ENCODE results near the gene TTLL11.
"Not testable (repeated sequence)": the region's sequence is repeated elsewhere in the genome, so short reads cannot be mapped to it uniquely, and the experiment has no call there.

The TTLL11 gene

DNA sequence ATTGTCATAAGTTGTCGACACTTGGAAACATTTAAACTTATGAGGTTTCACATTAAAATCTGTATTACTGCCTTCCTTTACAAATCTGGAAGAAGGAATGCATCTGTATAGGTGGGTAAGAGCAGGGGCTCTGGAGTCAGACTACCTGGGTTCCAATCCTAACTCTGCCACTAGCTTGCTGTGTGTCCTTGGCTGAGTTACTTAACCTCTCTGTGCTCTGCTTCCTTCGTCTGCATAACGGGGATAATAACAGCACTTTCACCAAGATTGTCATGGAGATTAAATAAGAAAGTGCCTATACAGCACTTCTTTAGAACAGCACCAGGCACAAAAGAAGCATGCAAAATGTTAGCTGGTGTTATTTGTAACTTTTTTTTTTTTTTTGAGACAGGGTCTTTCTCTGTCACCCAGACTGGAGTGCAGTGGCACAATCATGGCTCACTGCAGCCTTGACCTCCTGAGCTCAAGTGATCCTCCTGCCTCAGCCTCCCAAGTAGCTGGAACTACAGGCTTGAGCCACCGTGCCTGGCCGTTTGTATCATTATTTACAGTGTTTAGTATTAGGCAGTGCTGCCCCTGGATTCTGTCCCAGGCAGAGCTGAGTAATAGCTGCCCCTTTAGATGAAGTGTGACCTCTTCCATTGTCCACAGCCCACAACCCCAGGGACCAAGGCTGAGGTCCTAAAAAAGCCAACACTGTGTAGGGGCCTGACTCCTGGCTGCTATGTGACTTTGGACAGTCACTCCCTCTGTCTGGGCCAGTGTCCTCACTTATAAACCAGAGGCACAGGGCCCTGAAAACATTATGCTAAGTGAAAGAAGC, 25.4 kb upstream of the TTLL11 start:
- Histone ChIP-seq H3K9me3 (ENCODE audit: control insufficient read depth, low read length) (no peaks in the 10 kb centered on the region), H3K4me2 (ENCODE audit: low read length) (no peak overlapping the region), H3K4me3 (ENCODE audit: low read depth, low read length) (no peak overlapping the region), H3K27me3 (ENCODE audit: control insufficient read depth, insufficient read depth, low read length) (no peaks in the 10 kb centered on the region), H3K9ac (no peak overlapping the region), H3K4me1 (no peaks in the 10 kb centered on the region), H3K27ac (no peak overlapping the region), H3K79me2 (no peaks in the 10 kb centered on the region), H3K36me3 (ENCODE audit: control insufficient read depth, insufficient read depth, low read length) (no peaks in the 10 kb centered on the region), H2AFZ (no peak overlapping the region)
- TF ChIP-seq, protein P1, sequence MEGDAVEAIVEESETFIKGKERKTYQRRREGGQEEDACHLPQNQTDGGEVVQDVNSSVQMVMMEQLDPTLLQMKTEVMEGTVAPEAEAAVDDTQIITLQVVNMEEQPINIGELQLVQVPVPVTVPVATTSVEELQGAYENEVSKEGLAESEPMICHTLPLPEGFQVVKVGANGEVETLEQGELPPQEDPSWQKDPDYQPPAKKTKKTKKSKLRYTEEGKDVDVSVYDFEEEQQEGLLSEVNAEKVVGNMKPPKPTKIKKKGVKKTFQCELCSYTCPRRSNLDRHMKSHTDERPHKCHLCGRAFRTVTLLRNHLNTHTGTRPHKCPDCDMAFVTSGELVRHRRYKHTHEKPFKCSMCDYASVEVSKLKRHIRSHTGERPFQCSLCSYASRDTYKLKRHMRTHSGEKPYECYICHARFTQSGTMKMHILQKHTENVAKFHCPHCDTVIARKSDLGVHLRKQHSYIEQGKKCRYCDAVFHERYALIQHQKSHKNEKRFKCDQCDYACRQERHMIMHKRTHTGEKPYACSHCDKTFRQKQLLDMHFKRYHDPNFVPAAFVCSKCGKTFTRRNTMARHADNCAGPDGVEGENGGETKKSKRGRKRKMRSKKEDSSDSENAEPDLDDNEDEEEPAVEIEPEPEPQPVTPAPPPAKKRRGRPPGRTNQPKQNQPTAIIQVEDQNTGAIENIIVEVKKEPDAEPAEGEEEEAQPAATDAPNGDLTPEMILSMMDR (IDR thresholded peaks at IDR 0.05) = no peak

DNA sequence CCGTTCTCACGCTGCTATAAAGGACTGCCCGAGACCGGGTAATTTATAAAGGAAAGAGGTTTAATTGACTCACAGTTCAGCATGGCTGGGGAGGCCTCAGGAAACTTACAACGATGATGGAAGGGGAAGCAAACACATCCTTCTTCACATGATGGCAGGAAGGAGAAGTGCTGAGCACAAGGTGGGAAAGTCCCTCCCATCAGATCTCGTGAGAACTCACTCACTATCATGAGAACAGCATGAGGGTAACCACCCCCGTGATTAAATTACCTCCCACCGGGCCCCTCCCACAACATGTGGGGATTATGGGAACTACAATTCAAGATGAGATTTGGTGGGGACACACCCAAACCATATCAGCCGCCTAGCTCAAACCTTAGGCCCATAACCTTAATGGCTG, 24.1 kb upstream of the TTLL11 start:
- H3K4me1 ChIP-seq; H3K4me2 ChIP-seq (ENCODE audit: low read length); H3K36me3 ChIP-seq (ENCODE audit: control insufficient read depth, insufficient read depth, low read length); H3K9ac ChIP-seq; H3K79me2 ChIP-seq; H3K27ac ChIP-seq; H3K27me3 ChIP-seq (ENCODE audit: control insufficient read depth, insufficient read depth, low read length); H2AFZ ChIP-seq; H3K9me3 ChIP-seq (ENCODE audit: control insufficient read depth, low read length); H3K4me3 ChIP-seq (ENCODE audit: low read depth, low read length): not testable (repeated sequence)

DNA sequence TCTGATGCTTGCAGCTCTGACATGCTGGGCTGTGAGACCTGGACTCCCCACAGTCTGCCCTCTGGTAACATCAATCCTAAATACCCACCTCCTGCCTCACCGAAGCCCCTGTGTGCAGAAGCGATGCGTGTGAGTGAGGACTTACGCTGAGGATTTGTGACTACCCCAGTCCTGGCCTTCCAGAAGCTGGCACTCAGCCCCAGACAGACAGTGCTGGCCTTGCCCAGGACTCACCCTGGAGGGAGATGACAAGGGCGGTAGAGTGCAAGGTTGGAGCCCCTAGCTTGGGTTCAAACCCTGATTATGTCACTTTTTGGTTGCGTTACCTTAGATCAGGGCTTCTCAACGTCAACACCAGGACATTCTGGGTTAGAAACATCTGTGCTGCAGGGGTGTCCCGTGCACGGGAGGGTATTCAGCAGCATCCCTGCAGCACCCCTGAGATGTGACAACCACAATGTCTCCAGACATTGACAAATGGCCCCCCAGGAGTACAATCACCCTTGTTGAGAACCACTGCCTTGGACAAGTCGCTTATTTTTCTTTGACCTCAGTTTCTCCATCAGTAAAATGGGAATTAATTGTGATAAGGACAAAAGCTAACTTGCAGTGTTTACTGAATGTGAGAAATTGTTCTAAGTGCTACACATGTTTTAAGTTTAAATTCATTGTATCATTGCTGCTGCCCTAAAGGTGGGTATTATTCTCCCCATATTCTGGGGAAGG, 23.5 kb upstream of the TTLL11 start:
- Histone ChIP-seq H3K9me3 (ENCODE audit: control insufficient read depth, low read length) (no peaks in the 10 kb centered on the region), H3K27me3 (ENCODE audit: control insufficient read depth, insufficient read depth, low read length) (no peaks in the 10 kb centered on the region), H3K79me2 (no peaks in the 10 kb centered on the region), H3K36me3 (ENCODE audit: control insufficient read depth, insufficient read depth, low read length) (no peaks in the 10 kb centered on the region), H3K4me1 (no peaks in the 10 kb centered on the region), H3K4me2 (ENCODE audit: low read length) (no peak overlapping the region), H2AFZ (no peak overlapping the region), H3K4me3 (ENCODE audit: low read depth, low read length) (no peak overlapping the region), H3K9ac (no peak overlapping the region), H3K27ac (no peak overlapping the region)
- TF ChIP-seq, protein P1 (IDR thresholded peaks at IDR 0.05) = no peak

DNA sequence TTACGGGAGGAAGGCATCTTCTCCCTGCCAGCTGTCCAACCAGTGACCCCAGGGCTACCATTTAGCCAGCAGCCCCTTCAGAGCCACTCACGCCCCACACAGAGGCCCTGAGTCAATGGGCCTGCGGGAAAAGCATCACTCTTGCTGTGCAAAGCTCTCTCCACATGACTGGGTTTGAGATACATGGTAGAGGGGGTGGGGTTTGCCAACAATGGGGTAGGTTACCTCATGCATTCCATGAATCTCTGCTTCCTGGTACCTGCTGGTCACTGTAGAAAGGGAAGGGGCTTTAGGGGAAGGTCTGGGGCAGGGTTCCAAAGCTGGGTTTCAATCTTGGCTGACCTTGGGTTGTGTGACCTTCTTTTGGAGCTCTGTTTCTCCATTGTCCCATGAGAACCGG, 22.9 kb upstream of the TTLL11 start:
- H3K4me3 ChIP-seq (ENCODE audit: low read depth, low read length) = no peak overlapping the region
- H3K27me3 ChIP-seq (ENCODE audit: control insufficient read depth, insufficient read depth, low read length) = no peaks in the 10 kb centered on the region
- H3K4me1 ChIP-seq = no peaks in the 10 kb centered on the region
- no peaks in the 10 kb centered on the region for H3K9me3 ChIP-seq (ENCODE audit: control insufficient read depth, low read length)
- no peaks in the 10 kb centered on the region for H3K79me2 ChIP-seq
- H3K36me3 ChIP-seq (ENCODE audit: control insufficient read depth, insufficient read depth, low read length) = no peaks in the 10 kb centered on the region
- TF ChIP-seq, protein P1 (IDR thresholded peaks at IDR 0.05) = no peak
- H3K4me2 ChIP-seq (ENCODE audit: low read length) = no peak overlapping the region
- H3K27ac ChIP-seq = no peak overlapping the region
- no peak overlapping the region for H3K9ac ChIP-seq
- H2AFZ ChIP-seq = no peak overlapping the region

DNA sequence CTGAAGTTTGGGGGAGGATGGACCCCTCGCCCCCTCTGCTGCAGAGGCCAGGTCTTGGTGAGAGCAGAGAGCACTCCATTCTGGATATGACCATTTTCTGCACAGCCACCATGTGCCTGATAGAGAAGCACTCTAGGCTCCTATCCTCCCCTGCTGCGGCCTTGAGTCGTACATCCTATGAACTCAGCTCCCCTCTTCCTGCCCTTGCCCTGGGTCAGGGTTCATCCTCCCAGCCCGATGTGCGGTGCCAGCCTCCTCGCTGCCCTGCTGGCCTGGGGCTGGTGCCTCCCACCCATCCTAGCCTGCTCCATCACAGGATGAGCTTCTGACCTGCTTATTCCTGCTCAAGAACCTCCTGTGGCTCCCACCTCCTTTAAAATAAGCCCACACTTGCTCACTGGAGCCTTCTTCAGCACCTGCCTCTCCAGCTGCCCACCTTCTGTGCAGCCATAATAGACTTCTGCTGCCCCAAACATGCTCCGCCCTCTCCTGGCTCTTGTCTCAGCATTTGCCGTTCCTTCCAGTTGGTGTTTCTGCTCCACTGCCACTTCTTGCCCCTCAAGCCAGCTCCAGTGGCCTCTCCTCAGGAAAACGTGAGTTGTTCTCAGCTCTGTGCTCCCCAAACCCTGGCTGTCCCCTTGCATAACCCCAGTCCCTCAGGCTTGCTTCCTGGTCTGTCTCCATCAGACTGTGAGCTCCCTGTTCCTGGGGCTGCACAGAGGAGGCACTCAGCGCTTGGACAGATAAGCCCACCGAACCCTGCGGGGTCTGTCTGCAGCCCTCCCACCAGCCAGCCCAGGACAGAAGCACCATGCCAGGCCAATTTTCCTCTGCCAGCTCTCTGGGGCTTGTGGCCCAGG, 22.3 kb upstream of the TTLL11 start:
- no peaks in the 10 kb centered on the region for H3K9me3 ChIP-seq (ENCODE audit: control insufficient read depth, low read length)
- H3K4me1 ChIP-seq = no peaks in the 10 kb centered on the region
- no peak overlapping the region for H3K4me3 ChIP-seq (ENCODE audit: low read depth, low read length)
- no peaks in the 10 kb centered on the region for H3K79me2 ChIP-seq
- H2AFZ ChIP-seq = no peak overlapping the region
- no peak overlapping the region for H3K4me2 ChIP-seq (ENCODE audit: low read length)
- H3K27me3 ChIP-seq (ENCODE audit: control insufficient read depth, insufficient read depth, low read length) = no peaks in the 10 kb centered on the region
- no peak overlapping the region for H3K9ac ChIP-seq
- H3K36me3 ChIP-seq (ENCODE audit: control insufficient read depth, insufficient read depth, low read length) = no peaks in the 10 kb centered on the region
- TF ChIP-seq, protein P1 (IDR thresholded peaks at IDR 0.05) = no peak
- H3K27ac ChIP-seq = no peak overlapping the region
